GM04504 (cell line): ENCODE data around the gene RANBP10.

Experiments used
- DNase-seq: peaks from one replicate; pipeline ENCODE4 v3.0.0-alpha.2; 2012; ENCODE audit warnings: low read depth

Gene RANBP10

DNA sequence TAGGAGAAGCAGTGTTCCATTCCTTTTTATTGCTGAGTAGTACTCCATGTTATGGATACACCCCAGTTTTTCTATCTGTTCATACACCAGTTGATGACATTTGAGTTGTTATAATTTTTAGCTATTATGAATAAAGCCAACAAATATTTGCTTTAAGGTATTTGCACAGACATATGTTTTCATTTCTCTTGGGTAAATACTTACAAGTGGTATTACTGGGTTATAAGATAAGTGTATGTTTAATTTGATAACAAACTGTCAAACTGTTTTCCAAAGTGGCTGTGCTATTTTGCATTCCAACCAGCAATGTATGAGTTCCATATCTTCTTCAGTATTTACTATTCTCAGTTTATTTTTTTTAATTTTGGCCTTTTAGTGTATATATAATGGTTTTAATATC, 59.5 kb downstream of the RANBP10 start:
- DNase-seq = no peak

DNA sequence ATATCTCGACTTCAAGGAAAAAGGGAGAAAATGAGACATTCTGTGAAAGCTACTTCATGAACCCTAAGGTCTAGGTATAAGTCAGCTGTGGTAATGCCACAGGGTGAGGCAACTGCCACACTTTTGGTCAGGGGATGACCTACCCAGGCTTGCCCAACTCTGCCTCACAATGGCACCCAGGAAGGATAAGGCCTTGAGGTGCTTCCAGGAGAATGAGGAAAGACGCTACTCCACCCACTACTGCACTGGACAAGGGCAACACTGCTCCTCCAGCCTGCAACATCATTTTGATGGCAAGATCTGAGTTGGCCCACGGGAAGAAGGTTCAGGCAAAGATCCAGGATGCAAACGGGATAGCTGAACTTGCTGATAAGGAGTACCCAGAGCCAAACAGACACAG, 65.2 kb downstream of the RANBP10 start:
- DNase-seq = no peak

DNA sequence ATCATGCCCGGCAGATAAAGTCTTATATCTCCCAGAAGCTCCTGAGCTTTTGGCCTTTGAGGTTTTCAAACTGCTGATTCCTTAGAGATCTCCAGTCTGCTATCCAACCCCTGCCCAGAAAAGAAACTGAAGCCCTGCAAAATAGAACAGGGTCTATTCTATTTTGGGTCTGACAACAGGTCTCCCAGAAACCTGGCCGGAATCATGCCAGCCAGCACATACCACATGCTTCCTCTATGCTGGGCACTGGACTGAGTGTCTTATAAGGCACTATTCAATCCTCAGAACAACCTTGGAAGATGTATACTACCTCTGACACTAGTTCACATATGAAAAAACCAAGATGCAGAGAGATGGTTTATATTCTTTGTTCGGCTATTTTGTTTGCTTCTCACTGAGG, 66.0 kb downstream of the RANBP10 start:
- DNase-seq = no peak

DNA sequence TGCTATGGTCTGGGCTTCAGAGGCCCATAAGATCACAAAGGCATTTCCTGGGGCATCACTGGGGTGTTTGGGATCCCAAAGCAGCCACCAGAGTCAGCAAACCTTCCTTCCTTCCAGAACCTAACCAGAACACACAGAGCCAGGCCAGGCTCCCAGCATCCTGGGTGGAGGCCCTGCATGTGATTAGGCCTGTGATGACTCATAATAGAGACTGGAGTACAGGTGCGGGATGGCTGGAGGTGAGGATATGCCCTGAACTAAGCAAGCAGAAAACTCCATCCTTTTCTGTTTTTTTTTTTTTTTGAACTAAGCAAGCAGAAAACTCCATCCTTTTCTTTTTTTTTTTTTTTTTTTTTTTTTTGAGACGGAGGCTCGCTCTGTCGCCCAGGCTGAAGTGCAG, 69.5 kb downstream of the RANBP10 start:
- no peak for DNase-seq

DNA sequence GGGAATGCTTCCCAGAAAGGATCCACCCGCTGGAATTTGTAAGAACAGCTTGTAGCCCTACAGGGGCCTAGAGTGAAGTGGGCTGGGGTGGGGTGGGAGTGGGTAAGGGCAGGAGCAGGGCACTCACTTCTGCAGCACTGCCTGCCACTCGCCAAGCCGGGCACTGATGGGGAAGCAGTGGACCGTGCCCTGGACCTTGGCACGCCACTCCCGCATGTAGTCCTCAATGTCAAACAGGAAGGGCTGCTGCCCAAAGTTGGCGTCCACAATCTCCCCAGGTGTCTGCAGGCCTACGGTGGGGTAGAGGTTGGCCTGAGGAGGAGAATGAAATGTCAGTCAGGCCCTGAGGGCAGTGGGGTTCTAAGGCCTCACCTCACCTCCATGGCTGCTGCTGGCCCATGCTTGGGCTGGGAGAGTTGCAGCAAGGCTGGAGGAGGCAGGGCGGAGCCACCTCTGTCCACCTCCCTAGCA, 71.6 kb downstream of the RANBP10 start:
- no peak for DNase-seq

DNA sequence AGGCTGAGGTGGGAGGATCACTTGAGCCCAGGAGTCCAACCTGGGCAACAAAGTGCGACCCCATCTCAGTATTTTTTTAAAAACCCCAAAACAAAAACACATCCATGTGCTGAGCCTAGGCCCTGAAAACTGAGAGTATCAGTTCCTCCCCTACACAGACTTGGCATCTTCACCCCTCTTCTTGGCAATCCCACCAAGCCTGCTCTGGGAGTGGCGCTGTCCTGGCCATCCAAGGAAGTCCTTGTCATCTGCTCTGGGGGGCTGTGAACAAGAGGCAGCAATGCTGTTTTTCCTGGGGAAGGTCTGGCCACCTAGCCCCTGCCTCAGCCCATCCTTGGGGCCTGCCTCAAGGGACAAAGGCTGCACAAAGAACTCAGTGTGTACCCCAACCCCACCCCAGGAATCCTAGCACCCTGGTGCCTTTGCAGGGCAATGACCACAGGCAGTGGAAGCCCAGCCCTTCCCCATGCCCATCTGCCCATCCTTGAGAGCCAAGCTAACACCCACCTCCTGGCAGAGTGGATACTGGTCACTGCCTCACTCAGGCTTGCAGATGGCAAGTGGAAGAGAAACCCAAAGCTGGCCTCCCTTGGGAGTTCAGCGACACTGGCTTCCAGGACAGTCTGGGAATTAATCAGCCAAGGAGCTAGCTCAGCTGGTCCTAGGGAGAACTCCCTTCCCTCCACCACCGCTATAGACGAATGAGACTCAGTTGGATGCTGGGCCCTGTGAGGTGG, 72.5 kb downstream of the RANBP10 start:
- DNase-seq = no peak

DNA sequence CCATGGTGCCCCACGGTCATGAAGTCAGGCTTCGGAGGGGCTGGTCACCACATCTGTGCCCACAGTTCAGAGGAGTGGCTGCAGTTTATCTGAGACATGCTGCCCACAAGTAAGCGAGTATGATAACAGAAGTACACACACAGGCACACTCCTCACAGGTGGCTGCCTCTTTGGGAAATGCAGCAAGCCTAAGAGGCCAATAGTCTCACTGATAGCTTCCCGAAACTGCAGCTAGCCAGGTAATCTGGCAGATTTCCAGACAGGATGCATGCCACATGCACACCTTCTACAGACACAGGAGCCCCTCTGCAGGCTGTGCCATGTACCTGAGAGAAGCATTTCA, 74.6 kb downstream of the RANBP10 start:
- DNase-seq = no peak

DNA sequence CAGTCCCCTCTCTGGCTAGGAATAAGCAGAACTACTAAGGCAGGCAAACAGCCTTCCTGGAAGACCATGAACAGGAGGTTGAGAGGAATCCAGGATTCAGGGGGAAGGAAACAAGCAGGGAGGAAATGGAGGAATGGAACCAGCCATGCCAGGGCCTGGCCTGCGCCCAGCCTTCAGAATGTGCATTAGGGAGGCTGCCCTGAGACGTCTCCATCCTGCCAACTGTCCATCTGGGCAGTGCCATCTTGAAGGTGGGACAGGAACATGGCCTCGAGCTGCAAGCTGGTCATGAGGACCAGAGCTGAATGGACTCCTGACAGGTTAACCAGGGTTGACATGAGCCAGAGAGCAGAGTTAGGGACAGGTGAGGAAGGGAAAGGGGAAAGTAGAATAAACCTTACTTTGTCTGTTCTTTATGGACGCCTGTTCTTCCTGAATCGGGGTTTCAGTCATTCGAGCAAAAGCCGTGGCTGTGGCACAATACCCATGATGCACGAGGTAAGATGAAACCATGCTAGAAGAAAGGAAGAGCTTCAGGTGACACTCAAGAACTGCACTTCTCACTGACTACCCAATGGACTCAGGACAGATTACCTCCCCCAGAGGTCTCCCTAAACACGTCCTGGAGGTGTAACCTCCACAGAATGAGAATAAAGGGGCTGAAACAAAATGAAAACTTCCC, 75.1 kb downstream of the RANBP10 start:
- no peak for DNase-seq

DNA sequence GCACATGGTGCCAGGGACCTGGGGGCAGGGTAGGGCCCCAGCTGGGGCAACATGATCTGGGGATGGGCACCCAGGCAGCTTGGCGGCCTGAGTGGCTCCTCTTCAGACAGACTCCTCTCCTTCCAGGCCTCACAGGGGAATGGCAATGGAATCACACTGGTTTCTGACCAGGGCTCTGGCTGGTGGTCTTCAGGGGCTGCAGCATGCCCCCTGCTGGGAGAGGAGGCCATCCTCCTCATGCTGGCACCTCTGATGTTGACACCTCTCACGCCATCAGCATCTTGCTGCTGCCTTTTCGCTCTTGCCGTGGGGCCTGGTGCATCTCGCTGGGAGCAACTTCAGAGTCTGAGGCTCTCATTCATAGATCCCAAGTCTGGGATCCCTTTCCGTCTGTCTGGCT, 76.0 kb downstream of the RANBP10 start:
- no peak for DNase-seq

DNA sequence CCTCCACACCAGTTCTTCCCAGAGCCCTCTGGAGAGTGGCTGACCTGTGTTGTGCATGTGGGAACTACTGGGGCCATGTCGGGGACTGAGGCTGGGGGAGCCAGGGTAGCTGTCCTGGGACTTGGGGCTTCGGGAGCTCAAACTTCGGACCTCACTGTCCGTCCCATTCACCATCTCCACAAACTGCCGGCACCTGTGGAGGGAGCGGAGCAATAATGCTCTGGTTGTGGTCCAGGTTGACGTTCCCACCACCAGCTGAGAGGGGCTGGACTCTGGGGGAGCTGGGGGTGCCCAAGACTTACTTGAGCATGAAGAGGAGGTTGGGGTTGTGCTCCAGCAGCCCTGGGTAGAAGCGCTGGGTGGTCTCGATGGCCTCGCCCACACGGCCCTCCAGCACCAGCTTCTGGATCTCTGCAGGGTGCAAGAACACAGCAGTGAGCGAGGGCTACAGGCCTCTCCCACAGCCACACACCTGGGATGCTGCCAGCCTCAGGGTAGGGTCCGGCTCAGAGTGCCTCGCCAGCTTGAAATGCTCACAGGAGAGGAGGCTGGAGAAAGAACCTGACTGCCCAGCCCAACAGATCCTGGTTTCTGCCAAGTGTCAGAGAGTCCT, 76.6 kb downstream of the RANBP10 start:
- no peak for DNase-seq

DNA sequence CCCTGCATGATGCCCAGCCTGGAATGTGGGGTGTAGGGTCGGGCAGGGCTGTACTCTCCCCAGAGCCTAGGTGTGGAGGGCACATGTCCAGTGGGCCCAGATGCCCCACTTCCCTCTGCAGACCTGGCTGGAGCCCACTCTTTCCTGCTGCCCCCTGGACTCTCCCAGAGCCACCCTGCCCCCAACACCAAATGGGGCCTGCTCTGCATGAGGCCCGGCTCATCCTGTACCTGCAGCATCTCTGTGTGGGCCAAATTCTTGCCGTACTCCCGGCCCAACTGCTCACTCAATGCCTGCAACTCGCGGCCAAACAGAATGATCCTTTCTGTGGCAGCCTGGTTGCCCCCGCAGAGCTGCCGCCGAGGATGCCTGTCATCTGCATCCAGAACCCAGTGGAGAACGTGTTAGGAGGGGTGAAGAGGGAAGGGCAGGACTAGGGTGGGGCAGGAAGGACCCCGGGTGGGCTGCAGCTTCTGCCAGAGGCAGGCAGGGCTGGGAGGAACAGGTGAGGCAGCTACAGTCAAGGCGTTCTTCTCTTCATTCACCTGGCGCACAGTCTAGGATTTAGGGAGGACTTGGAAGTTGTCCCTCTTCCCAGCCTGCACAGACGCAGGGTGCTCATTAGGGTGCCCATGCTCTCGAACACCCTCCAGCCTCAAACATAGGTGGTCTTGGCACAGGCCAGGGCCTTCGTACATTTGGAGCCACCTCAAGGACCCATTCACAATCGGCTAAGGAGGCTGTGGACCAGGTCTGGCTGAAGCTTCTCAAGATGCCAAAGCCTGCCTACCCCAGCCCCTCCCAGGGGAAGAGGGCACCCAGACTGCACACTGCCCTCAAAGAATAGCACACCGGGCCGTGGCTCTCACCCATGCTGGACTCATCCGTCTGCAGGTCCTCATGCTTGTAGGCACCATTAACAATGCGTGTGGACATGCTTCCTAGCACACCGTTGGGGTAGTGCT, 78.6 kb downstream of the RANBP10 start:
- DNase-seq = no peak

DNA sequence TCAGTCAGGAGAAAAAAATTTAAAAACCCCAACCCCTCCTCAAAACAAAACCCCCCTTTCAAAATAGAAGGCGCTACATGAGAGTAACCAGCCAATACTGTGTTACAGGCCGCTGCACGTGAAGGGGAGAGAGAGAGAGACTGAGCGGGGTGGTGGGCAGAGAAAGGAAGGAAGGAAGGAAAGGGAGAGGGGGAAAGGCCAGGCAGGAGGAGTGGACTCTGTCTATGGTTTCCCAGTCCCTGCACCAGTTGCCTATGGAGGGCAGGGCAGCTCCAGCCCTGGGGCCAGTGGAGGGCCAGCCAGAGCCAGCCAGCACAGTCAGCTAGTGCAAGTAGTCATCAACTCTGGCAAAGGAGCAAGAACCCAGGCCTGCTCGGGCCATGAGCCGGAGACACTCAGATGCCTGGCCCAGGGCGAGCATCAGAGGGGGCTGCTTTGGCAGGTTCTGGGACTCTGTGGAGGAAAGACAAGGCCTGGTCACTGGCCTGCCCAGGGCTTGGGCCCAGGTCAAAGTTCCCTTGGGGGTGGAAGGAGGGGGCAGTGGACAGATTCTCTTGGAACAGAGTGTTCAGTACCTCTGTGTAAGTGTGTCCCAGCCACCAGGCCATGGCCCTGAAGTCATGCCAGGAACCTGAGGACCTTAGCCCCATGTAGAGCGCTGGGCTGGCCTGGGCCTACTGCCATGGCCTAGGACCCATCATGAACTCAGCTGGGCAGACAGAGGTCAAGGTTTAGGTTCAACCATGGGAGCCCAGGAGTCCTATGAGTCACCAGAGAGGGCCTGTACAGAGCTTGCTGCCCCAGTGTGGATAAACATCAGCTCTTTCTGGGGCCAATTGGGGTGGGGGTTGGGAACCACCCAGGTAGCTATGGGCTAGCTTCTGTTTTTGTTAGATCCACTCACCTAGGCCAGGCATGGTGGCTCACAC, 80.0 kb downstream of the RANBP10 start:
- no peak for DNase-seq

DNA sequence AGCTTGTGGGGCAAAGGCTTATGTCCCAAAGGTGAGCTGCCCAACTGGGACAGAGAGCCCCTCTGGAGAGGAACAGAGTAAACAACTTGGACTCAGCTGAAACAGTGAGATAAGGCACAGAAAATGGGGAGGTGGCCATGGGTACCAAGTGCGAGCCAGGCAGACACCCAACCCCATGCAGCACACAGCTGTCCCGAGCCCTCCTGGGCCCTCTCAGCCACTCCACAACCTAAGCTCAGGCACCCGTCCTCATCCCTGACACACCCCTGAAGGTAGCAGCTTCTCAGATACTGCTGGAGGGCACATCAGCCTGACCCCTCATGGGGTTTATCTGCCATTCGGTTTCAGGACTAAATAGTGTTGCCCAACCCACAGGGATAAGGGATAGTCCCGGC, 82.5 kb downstream of the RANBP10 start:
- no peak for DNase-seq

DNA sequence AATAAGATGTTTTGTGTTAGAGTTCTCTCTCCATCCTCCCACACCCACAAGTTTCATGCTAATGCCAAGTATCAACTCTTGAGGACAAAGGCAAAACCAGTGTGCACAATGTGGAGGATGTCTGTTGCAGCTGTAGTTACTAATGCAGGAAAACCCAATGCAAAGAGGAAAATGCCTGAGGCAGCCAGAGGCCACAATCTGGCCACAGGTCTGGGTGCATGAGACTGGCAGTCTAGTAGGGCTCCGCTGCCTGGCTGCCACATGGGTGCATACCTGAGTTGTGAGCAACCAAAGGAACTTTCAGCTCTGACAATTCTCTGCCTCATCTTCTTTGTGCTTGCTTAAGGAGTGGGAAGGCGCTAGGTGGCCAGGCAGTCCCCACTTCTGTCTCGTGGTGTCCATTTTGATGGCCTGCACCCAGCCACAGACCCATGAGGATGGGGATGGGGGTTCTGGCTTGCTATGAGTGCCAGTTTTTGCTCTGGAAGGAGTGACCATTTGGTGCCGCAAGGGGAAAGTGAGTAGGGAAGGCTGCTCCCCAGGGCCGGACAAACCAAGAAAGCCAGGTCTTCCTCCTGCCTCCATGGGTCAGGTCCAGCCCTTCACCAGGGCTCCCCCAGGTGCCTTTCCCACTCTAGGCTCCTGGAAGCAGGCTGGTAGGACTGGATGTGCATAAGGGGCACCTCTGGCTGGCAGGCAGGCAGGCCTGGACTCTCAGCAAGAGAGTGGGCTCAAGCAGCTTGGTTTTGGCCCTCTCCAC, 83.0 kb downstream of the RANBP10 start:
- peak; percentile 72 for DNase-seq

DNA sequence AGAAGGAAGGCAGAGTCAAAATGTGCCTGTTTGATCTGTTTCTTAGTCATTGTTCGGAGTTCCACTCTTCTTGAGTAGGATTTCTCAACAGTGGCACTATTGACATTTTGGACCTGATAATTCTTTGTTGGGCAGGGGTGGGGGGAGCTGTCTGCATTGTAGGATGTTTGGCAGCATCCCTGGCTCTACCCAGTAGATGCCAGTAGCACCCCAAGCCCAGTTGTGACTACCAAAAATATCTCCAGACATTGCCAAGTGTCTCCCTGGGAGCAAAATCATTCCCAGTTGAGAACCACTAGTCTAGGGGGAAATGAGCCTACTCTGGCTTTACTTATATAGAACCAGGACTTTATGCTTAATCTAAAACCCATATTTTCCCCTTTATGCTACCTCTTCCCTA, 86.1 kb downstream of the RANBP10 start:
- DNase-seq = no peak

DNA sequence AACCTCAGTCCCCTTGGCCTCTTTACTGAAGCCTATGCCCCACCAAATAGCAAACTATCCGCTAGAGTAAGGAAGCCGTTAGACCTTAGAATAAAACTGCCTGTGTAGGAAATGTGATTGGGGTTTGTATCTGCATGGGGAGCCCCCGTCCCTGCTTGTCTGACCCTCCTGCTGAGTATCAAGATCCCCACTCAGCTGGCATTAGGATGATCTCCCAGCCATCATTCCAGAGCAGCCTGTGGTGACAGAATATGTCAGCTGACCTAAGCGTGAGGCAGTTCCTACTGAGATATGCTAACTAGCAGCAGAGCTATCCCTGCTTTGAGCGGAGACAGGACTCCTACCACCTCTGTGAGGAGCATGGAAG, 86.6 kb downstream of the RANBP10 start:
- DNase-seq = peak; percentile 19

DNA sequence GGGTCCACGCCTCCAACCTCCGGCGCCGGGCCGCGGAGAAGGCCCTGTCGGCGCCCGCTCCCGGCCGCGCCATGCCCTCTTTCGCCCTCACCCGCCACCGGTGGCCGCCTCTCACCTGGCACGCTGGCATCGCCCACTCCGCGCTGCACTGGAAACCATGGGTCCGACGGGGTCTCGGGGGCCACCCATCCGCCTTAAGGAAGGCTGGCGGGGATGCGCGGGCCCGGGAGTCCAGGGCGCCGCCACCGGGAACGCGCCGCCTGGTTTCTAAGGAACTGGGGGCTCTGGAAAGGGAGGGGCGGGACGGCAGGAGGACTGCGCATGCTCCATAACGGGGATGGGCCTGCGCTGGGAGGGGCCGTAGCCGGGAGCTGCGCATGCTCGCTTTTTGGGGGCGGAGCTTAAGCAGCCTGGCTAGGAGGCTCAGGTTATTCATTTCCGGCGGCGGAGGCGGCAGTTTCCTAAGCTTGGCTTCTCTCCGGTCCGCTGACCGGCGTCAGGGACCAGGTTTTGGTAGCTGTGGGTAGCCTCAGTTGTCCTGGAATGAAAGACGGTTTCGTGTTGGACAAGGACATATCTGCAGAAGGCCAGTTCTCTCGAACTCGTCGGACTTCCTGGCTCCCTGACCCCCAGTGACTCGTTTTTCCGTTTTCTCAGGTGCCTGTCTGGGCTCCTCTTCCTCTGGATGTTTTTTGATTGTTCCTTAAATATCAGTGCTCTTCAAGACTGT, 87.1 kb downstream of the RANBP10 start, which contains the start of gene GFOD2:
Gene GFOD2 (minus strand): TSS at position 269 of the 730 bp plus-strand sequence. CDS start 33,601 bp downstream, outside the sequence.
- DNase-seq = peak; percentile 87

DNA sequence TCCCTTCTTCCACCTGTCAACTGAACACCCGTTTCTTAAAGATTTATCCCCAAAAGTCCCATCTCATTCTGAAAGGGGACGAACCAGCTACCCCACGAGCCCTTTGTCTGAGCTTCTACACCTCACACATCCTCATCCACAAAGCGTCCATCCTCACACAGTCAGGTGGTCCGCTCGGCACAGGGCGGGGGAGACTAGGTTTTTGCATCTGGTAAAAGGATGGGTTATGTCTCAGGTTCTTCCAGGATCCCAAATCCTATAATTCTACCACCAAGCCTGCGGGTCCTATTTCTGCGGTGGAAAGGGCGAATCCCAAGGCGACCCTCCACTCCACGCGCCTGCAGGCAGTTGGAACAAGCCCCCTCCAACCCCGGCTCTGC, 87.7 kb downstream of the RANBP10 start:
- DNase-seq = no peak

DNA sequence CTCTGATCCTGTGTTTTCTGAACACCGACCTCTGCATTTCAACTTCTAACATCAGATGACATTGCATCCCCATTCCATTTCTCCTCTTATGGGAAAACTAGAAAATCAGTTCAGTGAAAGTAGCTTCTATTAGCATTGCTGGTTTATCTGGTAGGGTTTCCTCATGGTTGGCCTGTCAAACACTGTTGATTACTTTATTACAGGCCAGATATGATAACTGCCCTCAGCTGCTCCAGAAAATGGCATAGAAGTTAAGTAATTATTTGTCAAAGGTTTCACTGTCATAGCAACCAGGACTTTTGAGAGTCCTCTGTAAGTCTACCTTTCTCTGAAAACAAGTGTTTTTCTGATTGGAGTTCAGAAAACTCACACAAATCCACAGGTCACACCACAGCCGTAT, 90.3 kb downstream of the RANBP10 start:
- no peak for DNase-seq

DNA sequence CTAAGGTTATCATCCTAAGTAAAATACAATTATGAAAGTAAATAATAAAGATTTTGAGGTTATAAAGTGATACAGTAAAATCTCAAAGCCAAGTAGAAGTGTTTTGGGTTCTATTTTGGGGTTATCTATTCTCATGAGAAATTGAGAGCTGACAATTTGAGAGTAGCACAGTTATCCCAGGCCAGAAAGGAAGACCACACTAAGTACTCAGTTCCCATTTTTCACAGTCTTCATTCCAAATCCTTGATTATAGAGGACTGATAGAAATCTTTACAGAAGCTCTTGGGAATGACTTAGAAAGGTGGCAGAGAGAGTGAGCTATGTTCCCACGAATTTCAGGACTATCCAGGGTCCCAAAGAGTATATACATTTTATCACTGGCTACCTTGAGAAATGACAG, 91.8 kb downstream of the RANBP10 start:
- DNase-seq = no peak
